SK-N-SH (cell line): ENCODE measurements around the gene BMP5.

Experiments
- FOXJ3 ChIP-seq: sonication (generic); formaldehyde crosslinking; IDR thresholded peaks from 2 replicates; pipeline ENCODE4 v1.5.1; 2020; ENCODE audit warnings: mild to moderate bottlenecking, missing genetic modification reagents
- TAF1 ChIP-seq: IDR thresholded peaks from 2 replicates; pipeline ENCODE4 v1.6.1; 2012; ENCODE audit warnings: low read depth, mild to moderate bottlenecking, low read length, moderate library complexity, borderline replicate concordance
- TF ChIP-seq, protein P1 (sequence below): IDR thresholded peaks from 2 replicates; pipeline ENCODE4; 2012

DNA sequence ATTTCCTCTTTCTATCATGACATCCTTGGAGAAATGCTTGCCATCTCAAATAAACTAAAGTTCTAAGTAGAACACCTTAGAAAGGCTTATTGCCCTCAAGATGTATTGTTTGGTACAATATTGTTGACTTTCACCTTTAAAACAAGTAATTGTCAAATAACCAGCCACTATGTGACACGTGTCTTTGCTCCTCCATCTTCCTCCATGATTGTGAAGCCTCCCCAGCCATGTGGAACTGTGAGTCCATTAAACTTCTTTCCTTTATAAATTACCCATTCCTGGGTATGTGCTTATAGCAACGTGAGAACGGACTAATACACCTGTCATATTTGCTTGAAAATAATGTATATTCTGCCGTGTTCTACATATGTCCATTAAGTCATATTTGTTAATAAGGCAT lies 126.5 kb downstream of the BMP5 start:
- TF ChIP-seq FOXJ3 (CRISPR knock-in tag) (no peak), TAF1 (no peak)
- TF ChIP-seq, protein P1, sequence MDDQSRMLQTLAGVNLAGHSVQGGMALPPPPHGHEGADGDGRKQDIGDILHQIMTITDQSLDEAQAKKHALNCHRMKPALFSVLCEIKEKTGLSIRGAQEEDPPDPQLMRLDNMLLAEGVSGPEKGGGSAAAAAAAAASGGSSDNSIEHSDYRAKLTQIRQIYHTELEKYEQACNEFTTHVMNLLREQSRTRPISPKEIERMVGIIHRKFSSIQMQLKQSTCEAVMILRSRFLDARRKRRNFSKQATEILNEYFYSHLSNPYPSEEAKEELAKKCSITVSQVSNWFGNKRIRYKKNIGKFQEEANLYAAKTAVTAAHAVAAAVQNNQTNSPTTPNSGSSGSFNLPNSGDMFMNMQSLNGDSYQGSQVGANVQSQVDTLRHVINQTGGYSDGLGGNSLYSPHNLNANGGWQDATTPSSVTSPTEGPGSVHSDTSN = no peak
